ENCODE data around the gene LYZ. TPM values are rescaled to one million over a fixed set of nuclear protein-coding genes. Genes with fewer than 3 reads are reported as not detected.
"Not testable (repeated sequence)": the region's sequence is repeated elsewhere in the genome, so short reads cannot be mapped to it uniquely, and the experiment has no call there.

The LYZ gene
- total RNA-seq (2014; rRNA removed; shearing (Covaris generic)), result 1,236 and 1,299 TPM in 2 replicates

DNA sequence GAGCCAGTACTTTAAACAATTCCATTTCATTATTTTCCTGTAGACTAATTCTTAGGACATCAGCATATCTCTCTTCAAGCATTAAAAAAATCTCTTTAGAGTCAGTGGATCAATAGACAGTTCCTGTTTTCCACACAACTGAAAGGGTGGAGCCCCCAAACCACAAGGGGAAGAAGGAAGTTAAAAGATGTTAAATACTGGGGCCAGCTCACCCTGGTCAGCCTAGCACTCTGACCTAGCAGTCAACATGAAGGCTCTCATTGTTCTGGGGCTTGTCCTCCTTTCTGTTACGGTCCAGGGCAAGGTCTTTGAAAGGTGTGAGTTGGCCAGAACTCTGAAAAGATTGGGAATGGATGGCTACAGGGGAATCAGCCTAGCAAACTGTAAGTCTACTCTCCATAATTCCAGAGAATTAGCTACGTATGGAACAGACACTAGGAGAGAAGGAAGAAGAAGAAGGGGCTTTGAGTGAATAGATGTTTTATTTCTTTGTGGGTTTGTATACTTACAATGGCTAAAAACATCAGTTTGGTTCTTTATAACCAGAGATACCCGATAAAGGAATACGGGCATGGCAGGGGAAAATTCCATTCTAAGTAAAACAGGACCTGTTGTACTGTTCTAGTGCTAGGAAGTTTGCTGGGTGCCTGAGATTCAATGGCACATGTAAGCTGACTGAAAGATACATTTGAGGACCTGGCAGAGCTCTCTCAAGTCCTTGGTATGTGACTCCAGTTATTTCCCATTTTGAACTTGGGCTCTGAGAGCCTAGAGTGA is at the start of gene LYZ:
Gene LYZ, plus strand, starts transcription at position 220 of the 777 bp plus-strand sequence. Its CDS starts 28 bp downstream, at position 248.
- peak; percentile 95 for DNase-seq (ENCODE audit: low spot score)

DNA sequence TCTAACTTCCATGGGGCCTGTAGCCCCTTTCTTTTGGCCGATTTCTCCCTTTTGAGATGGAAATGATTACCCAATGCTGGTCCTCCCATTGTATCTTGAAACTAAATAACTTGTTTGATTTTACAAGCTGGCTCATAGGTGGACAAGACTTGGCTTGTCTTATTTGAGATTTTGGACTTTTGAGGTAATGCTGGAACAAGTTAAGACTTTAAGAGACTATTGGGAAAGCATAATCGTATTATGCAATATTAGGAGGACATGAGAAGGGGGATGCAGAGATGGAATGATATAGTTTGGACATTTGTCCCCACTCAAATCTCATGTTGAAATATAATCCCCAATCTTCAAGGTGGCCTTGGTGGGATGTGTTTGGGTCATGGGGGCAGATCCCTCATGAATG is 49.2 kb upstream of the LYZ start:
- DNase-seq (ENCODE audit: low spot score), result no peak

DNA sequence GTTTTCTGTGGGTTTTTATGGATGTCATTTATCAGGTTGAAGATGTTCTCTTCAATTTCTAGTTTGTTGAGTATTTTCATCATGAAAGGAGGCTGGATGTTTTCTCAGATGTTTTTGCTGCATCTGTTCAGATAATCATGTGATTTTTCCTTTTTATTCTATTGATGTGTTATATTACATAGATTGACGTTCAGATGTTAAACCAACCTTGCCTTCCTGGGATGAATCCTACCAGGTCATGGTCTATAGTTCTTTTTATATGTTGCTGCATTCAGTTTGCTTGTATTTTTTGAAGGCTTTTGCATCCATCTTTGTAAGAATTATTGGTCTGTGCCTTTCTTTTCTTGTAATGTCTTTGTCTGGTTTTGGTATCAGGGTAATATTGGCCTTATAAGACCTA is 43.9 kb upstream of the LYZ start:
- no peak for DNase-seq (ENCODE audit: low spot score)

GRCh38 chr12:69309461-69309860 is 38.7 kb upstream of the LYZ start:
- DNase-seq (ENCODE audit: low spot score), result no peak

- DNase-seq (ENCODE audit: low spot score), result no peak
Observed at GRCh38 chr12:69313209-69313608, 35.0 kb upstream of the LYZ start.

DNA sequence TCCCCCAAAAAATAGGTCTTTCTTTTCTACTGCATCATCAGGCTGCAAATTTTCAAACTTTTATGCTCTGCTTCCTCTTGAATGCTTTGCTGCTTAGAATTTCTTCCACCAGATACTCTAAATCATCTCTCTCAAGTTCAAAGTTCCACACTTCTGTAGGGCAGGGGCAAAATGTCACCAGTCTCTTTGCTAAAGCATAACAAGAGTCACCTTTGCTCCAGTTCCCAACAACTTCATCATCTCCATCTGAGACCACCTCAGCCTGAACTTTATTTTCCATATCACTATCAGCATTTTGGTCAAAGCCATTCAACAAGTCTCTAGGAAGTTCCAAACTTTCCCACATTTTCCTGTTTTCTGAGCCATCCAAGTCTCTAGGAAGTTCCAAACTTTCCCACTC is 31.4 kb upstream of the LYZ start:
- DNase-seq (ENCODE audit: low spot score), result not testable (repeated sequence)

- not testable (repeated sequence) for DNase-seq (ENCODE audit: low spot score)
Observed at GRCh38 chr12:69317233-69317632, 30.9 kb upstream of the LYZ start.

DNA sequence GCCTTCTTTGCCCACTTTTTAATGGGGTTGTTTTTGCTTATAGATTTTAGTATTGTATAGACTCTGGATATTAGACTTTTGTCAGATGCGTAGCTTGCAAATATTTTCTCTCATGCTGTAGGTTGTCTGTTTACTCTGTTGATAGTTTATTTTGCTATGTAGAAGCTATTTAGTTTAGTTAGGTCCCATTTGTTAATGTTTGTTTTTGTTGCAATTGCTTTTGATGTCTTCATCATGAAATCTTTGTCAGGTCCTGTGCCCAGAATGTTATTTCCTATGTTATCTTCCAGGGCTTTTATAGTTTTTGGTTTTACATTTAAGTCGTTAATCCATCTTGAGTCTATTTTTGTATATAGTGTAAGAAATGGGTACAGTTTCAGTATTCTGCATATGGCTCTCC is 30.0 kb upstream of the LYZ start:
- no peak for DNase-seq (ENCODE audit: low spot score)

GRCh38 chr12:69321351-69321750 is 26.8 kb upstream of the LYZ start:
- DNase-seq (ENCODE audit: low spot score), result no peak

DNA sequence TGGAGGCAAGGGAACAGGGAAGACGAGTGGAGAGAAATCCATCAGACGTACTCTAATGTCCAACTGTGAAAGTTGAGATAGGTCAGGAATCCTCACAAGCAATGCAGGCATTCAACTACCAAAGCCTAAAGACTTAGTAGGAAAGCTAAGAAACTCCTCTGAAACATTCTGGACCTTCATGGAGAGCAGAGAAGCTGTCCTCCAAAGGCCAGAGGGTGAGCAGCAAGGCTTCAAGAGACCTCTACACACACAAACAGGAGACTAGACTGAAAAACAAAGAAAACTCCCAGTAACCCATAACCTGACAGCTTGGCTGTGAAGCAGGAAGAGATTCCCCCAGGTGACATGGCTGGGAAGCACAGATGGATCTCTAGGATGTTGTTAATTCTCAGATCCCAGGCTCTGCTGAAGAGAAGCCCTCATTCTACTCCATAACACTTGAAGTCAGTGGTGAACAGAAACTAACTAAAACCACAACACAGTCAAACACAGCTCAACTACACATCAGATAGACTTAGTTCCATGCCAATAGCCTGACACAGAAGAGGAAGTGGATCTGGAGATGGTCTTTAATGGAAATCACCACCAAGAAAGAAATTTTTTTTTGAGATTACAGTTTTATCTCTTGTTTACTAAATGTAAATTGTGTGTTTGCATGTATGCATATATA is 23.2 kb upstream of the LYZ start:
- DNase-seq (ENCODE audit: low spot score), result no peak

GRCh38 chr12:69328426-69328825 is 19.8 kb upstream of the LYZ start:
- DNase-seq (ENCODE audit: low spot score), result no peak

GRCh38 chr12:69329669-69330428 is 18.3 kb upstream of the LYZ start:
- peak; percentile 76 for DNase-seq (ENCODE audit: low spot score)

DNA sequence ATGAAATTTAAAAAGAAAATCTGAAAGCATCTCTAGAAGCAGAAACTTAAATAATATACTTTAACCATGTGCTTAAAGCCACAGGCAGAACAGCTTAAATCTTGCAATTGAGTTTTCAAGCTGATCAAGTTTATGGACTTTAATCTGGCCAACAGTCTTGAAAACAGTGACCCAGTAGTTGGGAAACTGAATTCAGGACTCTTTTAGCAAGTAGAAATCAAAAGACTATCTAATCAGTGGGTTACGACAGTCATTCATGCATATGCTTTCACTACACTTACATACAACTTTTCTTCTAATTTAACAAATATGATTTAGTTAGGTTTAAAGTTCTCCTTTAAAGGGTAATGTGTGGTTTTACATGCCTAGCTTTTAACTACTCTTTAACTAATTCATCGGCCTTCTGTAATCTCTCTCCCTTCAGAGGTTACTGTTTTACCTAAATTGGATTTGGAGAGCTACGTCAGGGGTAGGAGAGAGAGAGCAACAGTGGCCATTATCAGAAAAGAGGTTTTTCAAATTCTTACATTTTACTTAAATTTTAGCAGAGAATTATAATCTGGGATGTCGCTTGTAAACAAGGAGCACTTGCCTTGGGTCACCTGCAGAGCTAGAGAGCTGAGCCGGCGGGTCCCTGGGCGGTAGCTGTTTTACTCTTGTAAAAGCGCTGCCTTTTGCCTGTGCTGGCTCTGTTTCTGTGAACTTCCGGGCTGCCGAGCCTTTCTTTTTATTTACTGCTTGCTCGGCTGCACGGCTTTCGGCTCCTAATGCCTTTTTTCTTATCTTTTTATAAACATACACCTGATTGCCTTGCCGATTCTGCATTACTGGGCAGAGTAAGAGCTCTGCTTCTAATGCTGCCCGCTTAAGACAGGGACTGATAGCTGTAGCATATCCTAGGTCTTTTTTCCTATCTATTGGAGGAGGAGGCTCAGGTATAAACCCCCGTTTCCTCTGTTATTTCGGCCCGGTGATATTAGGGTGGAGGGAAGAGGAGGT is 17.4 kb upstream of the LYZ start:
- DNase-seq (ENCODE audit: low spot score), result peak; percentile 89

- DNase-seq (ENCODE audit: low spot score), result peak; percentile 80
Observed at GRCh38 chr12:69331519-69331908, 16.7 kb upstream of the LYZ start.

- peak; percentile 86 for DNase-seq (ENCODE audit: low spot score)
Observed at GRCh38 chr12:69331909-69332684, 16.1 kb upstream of the LYZ start.

DNA sequence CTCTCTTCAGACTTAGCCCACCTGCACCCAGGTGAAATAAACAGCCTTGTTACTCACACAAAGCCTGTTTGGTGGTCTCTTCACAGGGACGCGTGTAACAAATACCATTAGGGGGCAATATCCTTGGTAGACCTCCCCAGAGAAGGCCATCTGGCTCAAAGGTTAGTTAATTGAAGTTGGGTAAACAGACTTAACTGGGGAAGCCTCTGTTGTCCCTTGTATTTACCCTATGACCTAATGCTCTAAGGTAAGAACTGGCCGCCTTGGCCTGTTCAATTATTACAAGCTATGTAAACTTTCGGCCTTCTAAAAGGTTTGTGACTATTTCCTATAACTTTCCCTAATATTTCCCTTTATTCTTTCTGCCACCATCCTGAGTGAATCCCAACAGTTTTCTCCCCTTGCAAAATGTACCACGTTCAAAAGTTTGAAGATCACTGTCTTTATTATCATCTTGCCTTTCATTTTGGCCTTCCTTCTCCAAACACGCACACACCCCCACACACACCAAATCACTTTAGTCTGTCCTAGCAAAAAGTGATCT is 15.3 kb upstream of the LYZ start:
- DNase-seq (ENCODE audit: low spot score), result peak; percentile 91

- peak; percentile 1 for DNase-seq (ENCODE audit: low spot score)
Observed at GRCh38 chr12:69334158-69334557, 14.0 kb upstream of the LYZ start.

DNA sequence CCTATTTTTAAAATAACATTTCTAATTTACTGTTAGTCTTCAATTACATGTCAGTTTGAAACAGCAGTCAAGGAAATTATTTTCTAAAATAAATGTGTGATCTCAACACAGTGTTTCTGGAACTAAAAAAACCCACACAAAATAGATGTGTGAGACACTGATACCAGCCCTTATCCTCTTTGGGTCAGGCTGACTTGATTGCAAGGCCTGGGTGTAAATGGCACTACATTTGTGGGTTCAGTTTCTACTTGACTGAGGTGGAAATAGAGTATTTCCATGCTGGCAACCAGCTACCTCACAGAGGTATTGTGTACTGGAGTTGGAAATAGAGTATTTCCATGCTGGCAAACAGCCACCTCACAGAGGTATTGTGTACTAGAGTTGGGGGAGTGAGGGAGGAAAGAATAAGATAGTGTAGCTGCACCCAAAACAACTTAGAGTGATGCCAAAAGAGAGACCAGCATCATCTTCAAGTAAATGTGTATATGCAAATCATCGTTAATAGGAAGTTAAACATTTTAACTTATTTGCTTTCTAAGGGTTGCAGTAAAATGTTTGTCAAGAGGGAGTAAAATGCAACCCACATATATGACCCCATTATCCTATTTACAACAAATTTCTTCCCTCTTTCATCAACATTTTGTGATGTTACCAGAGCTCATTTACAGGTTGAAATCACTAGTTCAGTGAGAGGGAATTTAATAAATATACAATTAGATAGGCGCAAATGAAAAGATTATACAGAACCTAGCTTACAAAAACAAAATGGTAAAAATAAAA is 10.7 kb upstream of the LYZ start:
- no peak for DNase-seq (ENCODE audit: low spot score)

Data from HT-29 (cell line).